GM23338 (cell line): ENCODE data around the gene CLDN9. TPM values are rescaled to one million over a fixed set of nuclear protein-coding genes. Genes with fewer than 3 reads are reported as not detected.

ENCODE experiments used
- ATAC-seq: fragments of 200-7000 bp; cut with Tn5 transposase; 3 replicates; pipeline ENCODE4 v1.9.1; 2020
- DNase-seq: peaks from one replicate; pipeline ENCODE4 v3.0.0-alpha.2; 2015; ENCODE audit warnings: low spot score
- H2AFZ ChIP-seq: fragments of 200-600 bp; sonication (generic); 2 replicates; pipeline ENCODE4 v1.8.0; 2016; ENCODE audit warnings: antibody characterized with exemption, mild to moderate bottlenecking, moderate library complexity
- H3F3A ChIP-seq: fragments of 200-600 bp; sonication (generic); replicated peaks from 2 replicates; pipeline ENCODE4 v1.8.0; 2017; ENCODE audit warnings: antibody characterized with exemption, mixed run types, low read depth
- H3K27ac ChIP-seq: fragments of 200-600 bp; sonication (generic); 2 replicates; pipeline ENCODE4 v1.6.1; 2016; ENCODE audit warnings: low read depth
- H3K27me3 ChIP-seq: fragments of 200-600 bp; sonication (generic); 2 replicates; pipeline ENCODE4 v1.8.0; 2016; ENCODE audit warnings: mild to moderate bottlenecking, mixed run types, moderate library complexity; ENCODE audit not compliant: insufficient read depth
- H3K36me3 ChIP-seq: fragments of 200-600 bp; sonication (generic); 2 replicates; pipeline ENCODE4 v1.8.0; 2016; ENCODE audit warnings: mild to moderate bottlenecking; ENCODE audit not compliant: insufficient read depth
- H3K4me1 ChIP-seq: fragments of 200-600 bp; sonication (generic); 2 replicates; pipeline ENCODE4 v1.8.0; 2016; ENCODE audit warnings: mild to moderate bottlenecking, moderate library complexity; ENCODE audit not compliant: insufficient read depth
- H3K4me2 ChIP-seq: fragments of 200-600 bp; sonication (generic); 2 replicates; pipeline ENCODE4 v1.7.1; 2017; ENCODE audit warnings: mixed run types
- H3K4me3 ChIP-seq: fragments of 200-600 bp; sonication (generic); 2 replicates; pipeline ENCODE4 v1.6.1; 2016; ENCODE audit warnings: mixed run types
- H3K79me2 ChIP-seq: fragments of 200-600 bp; sonication (generic); replicated peaks from 2 replicates; pipeline ENCODE4 v1.8.0; 2017; ENCODE audit warnings: mild to moderate bottlenecking; ENCODE audit not compliant: insufficient read depth
- H3K9me2 ChIP-seq: fragments of 200-600 bp; sonication (generic); 2 replicates; pipeline ENCODE4 v1.8.0; 2017; ENCODE audit not compliant: insufficient read depth
- H4K20me1 ChIP-seq: fragments of 200-600 bp; sonication (generic); replicated peaks from 2 replicates; pipeline ENCODE4 v1.8.0; 2017; ENCODE audit warnings: mild to moderate bottlenecking; ENCODE audit not compliant: insufficient read depth
- H3K27ac Mint-ChIP-seq: 2 replicates; pipeline ENCODE4 v1.8.0; 2020; ENCODE audit warnings: inconsistent platforms, mild to moderate bottlenecking, moderate library complexity, mixed read lengths
- H3K27me3 Mint-ChIP-seq: 3 replicates; pipeline ENCODE4 v1.8.0; 2022; ENCODE audit warnings: low read depth, mild to moderate bottlenecking, moderate library complexity, mixed read lengths, inconsistent platforms; ENCODE audit not compliant: insufficient read depth, poor library complexity
- H3K36me3 Mint-ChIP-seq: 3 replicates; pipeline ENCODE4 v1.8.0; 2021; ENCODE audit warnings: low read depth, mild to moderate bottlenecking, inconsistent platforms, moderate library complexity, mixed read lengths
- H3K4me1 Mint-ChIP-seq: 3 replicates; pipeline ENCODE4 v1.8.0; 2020; ENCODE audit warnings: mild to moderate bottlenecking, inconsistent platforms, mixed read lengths
- H3K4me3 Mint-ChIP-seq: 3 replicates; pipeline ENCODE4 v1.8.0; 2021; ENCODE audit warnings: moderate library complexity, mild to moderate bottlenecking, inconsistent platforms, mixed read lengths
- H3K9me3 Mint-ChIP-seq: 3 replicates; pipeline ENCODE4 v1.8.0; 2020; ENCODE audit warnings: moderate library complexity, mild to moderate bottlenecking, inconsistent platforms, mixed read lengths
- CREB1 ChIP-seq: fragments of 250-450 bp; sonication (Bioruptor Pico); IDR thresholded peaks from 2 replicates; pipeline ENCODE4 v1.5.0; 2020; ENCODE audit warnings: low read depth, mild to moderate bottlenecking, moderate library complexity
- EZH2 ChIP-seq: fragments of 200-600 bp; sonication (generic); IDR thresholded peaks from one replicate; pipeline ENCODE4 v1.8.0; 2017; ENCODE audit warnings: antibody characterized with exemption, mild to moderate bottlenecking, low read depth; ENCODE audit not compliant: unreplicated experiment
- EZH2phosphoT487 ChIP-seq: fragments of 200-600 bp; sonication (generic); IDR thresholded peaks from one replicate; pipeline ENCODE4 v1.8.1; 2018; ENCODE audit warnings: antibody characterized with exemption; ENCODE audit not compliant: unreplicated experiment
- JUNB ChIP-seq: IDR thresholded peaks from one replicate; pipeline ENCODE4 v1.6.1; 2016; ENCODE audit warnings: antibody characterized with exemption; ENCODE audit not compliant: unreplicated experiment
- NANOG ChIP-seq: IDR thresholded peaks from 2 replicates; pipeline ENCODE4 v1.6.1; 2016; ENCODE audit warnings: antibody characterized with exemption, borderline replicate concordance
- POLR2AphosphoS5 ChIP-seq: IDR thresholded peaks from 2 replicates; pipeline ENCODE4 v1.6.1; 2016; ENCODE audit warnings: antibody characterized with exemption, low read depth
- STAT1 ChIP-seq: IDR thresholded peaks from one replicate; pipeline ENCODE4 v1.6.1; 2016; ENCODE audit warnings: antibody characterized with exemption; ENCODE audit not compliant: unreplicated experiment
- ZNF114 ChIP-seq: fragments of 250-450 bp; sonication (Bioruptor Pico); IDR thresholded peaks from 2 replicates; pipeline ENCODE4 v1.5.0; 2020; ENCODE audit warnings: mild to moderate bottlenecking, moderate library complexity
- ZNF331 ChIP-seq: fragments of 250-450 bp; sonication (Bioruptor Pico); IDR thresholded peaks from 2 replicates; pipeline ENCODE4 v1.5.0; 2020; ENCODE audit warnings: low read depth, mild to moderate bottlenecking, moderate library complexity
- polyA plus RNA-seq: library from polyadenylated mRNA; unstranded; fragments of >200 nt; fragmentation: Nextera tagmentation; extraction: Ambion mirVana; gene quantifications from 2 replicates; pipeline ENCODE4 v1.2.1, GENCODE V29; 2016
- total RNA-seq: library from RNA; depleted of rRNA; stranded (reverse); fragments of >200 nt; shearing (Covaris generic); gene quantifications from 2 replicates; pipeline ENCODE4 v1.2.3, GENCODE V29; 2014
- TF ChIP-seq, protein P1 (sequence below): IDR thresholded peaks from one replicate; pipeline ENCODE4 v1.6.1; 2018; ENCODE audit warnings: antibody characterized with exemption; ENCODE audit not compliant: unreplicated experiment
- TF ChIP-seq, protein P2 (sequence below): fragments of 250-450 bp; sonication (Bioruptor Pico); IDR thresholded peaks from 2 replicates; pipeline ENCODE4 v1.5.0; 2020; ENCODE audit warnings: mild to moderate bottlenecking, moderate library complexity
- TF ChIP-seq, protein P3 (sequence below): IDR thresholded peaks from 2 replicates; pipeline ENCODE4 v1.6.1; 2016; ENCODE audit warnings: antibody characterized with exemption
- TF ChIP-seq, protein P4 (sequence below), 2 experiments: fragments of 200-600 bp in 1 of 2; sonication (generic) in 1 of 2; conservative IDR thresholded peaks; 2 replicates each; pipeline versions ENCODE4 v1.5.1 to v1.6.1; 2016 to 2017; ENCODE audit warnings: antibody characterized with exemption in 2 of 2, low read depth in 2 of 2, mild to moderate bottlenecking in 2 of 2, moderate library complexity in 1 of 2

Gene CLDN9
- total and polyA plus RNA-seq, 2 experiments from 2014 or later, result 1.8 to 3.0 TPM

DNA sequence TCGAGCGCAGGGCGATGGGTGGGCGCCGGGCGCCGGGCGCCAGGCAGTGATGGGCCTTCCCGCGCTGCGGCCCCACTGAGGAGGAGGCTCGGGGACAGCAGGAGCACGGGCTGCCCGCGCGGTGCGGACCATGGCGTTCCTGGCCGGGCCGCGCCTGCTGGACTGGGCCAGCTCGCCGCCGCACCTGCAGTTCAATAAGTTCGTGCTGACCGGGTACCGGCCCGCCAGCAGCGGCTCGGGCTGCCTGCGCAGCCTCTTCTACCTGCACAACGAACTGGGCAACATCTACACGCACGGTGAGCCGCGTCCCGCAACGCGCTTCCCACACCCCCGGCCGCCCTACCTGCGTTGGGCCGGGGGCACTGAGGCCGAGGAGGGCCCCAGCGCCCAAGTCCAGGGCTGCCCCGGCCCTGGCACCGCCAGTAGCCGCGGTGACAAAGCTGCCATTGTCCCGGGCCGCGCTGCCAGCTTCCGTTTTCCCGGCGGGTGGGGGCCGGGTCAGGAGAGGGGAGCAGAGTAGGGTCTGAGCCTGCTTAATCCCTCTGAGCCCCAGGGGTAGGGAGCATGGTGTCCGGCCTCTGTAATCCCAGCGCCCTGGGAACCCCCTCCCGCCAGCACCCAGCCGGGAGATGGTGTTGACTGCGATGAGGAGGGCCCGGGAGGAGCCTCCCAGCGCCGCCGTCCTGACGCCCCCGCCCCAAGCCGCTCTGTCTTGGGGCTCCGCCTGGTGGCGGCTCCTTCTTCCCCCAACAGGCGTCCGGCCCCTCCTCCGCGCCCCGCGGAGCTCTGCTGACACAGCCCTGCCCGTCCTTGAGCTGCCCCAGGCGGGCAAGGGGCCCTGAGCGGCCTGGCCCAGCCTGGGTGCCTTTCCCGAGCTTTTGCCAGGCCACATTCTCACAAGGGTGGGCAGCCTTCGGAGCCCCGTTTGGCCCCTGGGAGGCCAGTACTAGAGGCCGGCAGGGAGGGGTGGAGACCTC, 42.9 kb upstream of the CLDN9 start:
- ATAC-seq, result peak; percentile 56
- Histone ChIP-seq H3K27me3 (peaks cover 37% of the 10 kb centered on the region), H3K36me3 (no peaks in the 10 kb centered on the region), H3K79me2 (no peaks in the 10 kb centered on the region), H4K20me1 (peaks cover 12% of the 10 kb centered on the region), H3K4me3 (peak overlapping the region; percentile 94), H3F3A (peaks cover 37% of the 10 kb centered on the region), H3K27ac (no peak overlapping the region), H3K4me1 (peaks cover 20% of the 10 kb centered on the region; the same call in 1 of the 2 replicates), H3K9me2 (no peaks in the 10 kb centered on the region), H2AFZ (peak overlapping the region; percentile 63; the same call in 1 of the 2 replicates), H3K4me2 (peak overlapping the region; percentile 95)
- DNase-seq, result peak; percentile 93
- Mint-ChIP-seq H3K4me3 (peak overlapping the region; percentile 69), H3K9me3 (no peaks in the 10 kb centered on the region), H3K4me1 (peaks cover 27% of the 10 kb centered on the region), H3K27ac (no peak overlapping the region), H3K27me3 (peaks cover 45% of the 10 kb centered on the region), H3K36me3 (peaks cover 22% of the 10 kb centered on the region)
- TF ChIP-seq ZNF114 (CRISPR knock-in tag) (no peak), ZNF331 (no peak), NANOG (no peak), POLR2AphosphoS5 (peak; percentile 55), JUNB (no peak), EZH2 (no peak), CREB1 (CRISPR knock-in tag) (no peak), EZH2phosphoT487 (no peak), STAT1 (no peak)
- TF ChIP-seq, protein P1, sequence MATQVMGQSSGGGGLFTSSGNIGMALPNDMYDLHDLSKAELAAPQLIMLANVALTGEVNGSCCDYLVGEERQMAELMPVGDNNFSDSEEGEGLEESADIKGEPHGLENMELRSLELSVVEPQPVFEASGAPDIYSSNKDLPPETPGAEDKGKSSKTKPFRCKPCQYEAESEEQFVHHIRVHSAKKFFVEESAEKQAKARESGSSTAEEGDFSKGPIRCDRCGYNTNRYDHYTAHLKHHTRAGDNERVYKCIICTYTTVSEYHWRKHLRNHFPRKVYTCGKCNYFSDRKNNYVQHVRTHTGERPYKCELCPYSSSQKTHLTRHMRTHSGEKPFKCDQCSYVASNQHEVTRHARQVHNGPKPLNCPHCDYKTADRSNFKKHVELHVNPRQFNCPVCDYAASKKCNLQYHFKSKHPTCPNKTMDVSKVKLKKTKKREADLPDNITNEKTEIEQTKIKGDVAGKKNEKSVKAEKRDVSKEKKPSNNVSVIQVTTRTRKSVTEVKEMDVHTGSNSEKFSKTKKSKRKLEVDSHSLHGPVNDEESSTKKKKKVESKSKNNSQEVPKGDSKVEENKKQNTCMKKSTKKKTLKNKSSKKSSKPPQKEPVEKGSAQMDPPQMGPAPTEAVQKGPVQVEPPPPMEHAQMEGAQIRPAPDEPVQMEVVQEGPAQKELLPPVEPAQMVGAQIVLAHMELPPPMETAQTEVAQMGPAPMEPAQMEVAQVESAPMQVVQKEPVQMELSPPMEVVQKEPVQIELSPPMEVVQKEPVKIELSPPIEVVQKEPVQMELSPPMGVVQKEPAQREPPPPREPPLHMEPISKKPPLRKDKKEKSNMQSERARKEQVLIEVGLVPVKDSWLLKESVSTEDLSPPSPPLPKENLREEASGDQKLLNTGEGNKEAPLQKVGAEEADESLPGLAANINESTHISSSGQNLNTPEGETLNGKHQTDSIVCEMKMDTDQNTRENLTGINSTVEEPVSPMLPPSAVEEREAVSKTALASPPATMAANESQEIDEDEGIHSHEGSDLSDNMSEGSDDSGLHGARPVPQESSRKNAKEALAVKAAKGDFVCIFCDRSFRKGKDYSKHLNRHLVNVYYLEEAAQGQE, result peak; percentile 24
- TF ChIP-seq, protein P2, sequence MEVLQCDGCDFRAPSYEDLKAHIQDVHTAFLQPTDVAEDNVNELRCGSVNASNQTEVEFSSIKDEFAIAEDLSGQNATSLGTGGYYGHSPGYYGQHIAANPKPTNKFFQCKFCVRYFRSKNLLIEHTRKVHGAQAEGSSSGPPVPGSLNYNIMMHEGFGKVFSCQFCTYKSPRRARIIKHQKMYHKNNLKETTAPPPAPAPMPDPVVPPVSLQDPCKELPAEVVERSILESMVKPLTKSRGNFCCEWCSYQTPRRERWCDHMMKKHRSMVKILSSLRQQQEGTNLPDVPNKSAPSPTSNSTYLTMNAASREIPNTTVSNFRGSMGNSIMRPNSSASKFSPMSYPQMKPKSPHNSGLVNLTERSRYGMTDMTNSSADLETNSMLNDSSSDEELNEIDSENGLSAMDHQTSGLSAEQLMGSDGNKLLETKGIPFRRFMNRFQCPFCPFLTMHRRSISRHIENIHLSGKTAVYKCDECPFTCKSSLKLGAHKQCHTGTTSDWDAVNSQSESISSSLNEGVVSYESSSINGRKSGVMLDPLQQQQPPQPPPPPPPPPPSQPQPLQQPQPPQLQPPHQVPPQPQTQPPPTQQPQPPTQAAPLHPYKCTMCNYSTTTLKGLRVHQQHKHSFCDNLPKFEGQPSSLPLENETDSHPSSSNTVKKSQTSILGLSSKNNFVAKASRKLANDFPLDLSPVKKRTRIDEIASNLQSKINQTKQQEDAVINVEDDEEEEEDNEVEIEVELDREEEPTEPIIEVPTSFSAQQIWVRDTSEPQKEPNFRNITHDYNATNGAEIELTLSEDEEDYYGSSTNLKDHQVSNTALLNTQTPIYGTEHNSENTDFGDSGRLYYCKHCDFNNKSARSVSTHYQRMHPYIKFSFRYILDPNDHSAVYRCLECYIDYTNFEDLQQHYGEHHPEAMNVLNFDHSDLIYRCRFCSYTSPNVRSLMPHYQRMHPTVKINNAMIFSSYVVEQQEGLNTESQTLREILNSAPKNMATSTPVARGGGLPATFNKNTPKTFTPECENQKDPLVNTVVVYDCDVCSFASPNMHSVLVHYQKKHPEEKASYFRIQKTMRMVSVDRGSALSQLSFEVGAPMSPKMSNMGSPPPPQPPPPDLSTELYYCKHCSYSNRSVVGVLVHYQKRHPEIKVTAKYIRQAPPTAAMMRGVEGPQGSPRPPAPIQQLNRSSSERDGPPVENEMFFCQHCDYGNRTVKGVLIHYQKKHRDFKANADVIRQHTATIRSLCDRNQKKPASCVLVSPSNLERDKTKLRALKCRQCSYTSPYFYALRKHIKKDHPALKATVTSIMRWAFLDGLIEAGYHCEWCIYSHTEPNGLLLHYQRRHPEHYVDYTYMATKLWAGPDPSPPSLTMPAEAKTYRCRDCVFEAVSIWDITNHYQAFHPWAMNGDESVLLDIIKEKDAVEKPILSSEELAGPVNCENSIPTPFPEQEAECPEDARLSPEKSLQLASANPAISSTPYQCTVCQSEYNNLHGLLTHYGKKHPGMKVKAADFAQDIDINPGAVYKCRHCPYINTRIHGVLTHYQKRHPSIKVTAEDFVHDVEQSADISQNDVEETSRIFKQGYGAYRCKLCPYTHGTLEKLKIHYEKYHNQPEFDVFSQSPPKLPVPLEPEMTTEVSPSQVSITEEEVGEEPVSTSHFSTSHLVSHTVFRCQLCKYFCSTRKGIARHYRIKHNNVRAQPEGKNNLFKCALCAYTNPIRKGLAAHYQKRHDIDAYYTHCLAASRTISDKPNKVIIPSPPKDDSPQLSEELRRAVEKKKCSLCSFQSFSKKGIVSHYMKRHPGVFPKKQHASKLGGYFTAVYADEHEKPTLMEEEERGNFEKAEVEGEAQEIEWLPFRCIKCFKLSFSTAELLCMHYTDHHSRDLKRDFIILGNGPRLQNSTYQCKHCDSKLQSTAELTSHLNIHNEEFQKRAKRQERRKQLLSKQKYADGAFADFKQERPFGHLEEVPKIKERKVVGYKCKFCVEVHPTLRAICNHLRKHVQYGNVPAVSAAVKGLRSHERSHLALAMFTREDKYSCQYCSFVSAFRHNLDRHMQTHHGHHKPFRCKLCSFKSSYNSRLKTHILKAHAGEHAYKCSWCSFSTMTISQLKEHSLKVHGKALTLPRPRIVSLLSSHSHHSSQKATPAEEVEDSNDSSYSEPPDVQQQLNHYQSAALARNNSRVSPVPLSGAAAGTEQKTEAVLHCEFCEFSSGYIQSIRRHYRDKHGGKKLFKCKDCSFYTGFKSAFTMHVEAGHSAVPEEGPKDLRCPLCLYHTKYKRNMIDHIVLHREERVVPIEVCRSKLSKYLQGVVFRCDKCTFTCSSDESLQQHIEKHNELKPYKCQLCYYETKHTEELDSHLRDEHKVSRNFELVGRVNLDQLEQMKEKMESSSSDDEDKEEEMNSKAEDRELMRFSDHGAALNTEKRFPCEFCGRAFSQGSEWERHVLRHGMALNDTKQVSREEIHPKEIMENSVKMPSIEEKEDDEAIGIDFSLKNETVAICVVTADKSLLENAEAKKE, result no peak
- TF ChIP-seq, protein P3, sequence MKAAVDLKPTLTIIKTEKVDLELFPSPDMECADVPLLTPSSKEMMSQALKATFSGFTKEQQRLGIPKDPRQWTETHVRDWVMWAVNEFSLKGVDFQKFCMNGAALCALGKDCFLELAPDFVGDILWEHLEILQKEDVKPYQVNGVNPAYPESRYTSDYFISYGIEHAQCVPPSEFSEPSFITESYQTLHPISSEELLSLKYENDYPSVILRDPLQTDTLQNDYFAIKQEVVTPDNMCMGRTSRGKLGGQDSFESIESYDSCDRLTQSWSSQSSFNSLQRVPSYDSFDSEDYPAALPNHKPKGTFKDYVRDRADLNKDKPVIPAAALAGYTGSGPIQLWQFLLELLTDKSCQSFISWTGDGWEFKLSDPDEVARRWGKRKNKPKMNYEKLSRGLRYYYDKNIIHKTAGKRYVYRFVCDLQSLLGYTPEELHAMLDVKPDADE, result no peak
- TF ChIP-seq, protein P4, sequence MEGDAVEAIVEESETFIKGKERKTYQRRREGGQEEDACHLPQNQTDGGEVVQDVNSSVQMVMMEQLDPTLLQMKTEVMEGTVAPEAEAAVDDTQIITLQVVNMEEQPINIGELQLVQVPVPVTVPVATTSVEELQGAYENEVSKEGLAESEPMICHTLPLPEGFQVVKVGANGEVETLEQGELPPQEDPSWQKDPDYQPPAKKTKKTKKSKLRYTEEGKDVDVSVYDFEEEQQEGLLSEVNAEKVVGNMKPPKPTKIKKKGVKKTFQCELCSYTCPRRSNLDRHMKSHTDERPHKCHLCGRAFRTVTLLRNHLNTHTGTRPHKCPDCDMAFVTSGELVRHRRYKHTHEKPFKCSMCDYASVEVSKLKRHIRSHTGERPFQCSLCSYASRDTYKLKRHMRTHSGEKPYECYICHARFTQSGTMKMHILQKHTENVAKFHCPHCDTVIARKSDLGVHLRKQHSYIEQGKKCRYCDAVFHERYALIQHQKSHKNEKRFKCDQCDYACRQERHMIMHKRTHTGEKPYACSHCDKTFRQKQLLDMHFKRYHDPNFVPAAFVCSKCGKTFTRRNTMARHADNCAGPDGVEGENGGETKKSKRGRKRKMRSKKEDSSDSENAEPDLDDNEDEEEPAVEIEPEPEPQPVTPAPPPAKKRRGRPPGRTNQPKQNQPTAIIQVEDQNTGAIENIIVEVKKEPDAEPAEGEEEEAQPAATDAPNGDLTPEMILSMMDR (conservative IDR thresholded peaks at IDR 0.05; ENCODE audit: low read depth in 2 of 2), result peak; percentile 52 to 65
